Neural progenitor cell (in vitro differentiated cells): ENCODE results near the gene CTSF.

Experiments used
- EZH2 ChIP-seq: fragments of 200-600 bp; sonication (generic); IDR thresholded peaks from 2 replicates; pipeline ENCODE4 v1.6.1; 2017; ENCODE audit warnings: antibody characterized with exemption, mild to moderate bottlenecking, moderate library complexity
- TF ChIP-seq, protein P1 (sequence below): fragments of 200-600 bp; sonication (generic); IDR thresholded peaks from 2 replicates; pipeline ENCODE4 v1.5.1; 2017; ENCODE audit warnings: antibody characterized with exemption, mild to moderate bottlenecking

DNA sequence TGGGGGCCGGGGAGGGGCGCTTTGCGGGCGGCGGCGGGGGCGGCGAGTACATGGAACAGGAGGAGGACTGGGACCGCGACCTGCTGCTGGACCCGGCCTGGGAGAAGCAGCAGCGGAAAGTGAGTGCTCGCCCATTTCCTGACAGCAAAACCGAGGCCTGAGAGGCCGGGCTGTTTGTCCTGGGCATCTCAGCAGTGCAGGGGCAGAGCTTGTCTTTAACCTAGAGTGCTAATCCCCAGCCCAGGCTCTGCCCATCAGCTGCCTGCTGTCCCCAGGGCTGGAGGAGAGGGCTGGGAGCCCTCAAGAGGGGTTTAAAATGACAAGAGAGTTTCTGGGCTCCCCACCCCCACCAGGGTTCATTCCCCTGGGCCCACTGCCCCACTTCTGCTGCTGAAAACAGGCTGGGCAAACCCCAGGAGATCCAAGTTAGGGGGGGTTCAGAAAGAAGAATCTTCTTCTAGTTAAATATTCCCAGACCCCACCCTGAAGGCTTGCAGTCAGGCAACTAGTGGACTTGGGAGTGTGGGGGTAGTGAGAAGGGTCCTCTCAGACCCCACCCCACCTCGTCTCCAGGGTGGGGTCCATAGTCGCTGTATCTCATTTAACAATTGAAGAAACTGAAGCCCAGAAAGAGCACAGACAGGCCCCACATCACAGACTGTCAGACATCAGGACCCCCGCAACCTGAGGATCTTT is 21.3 kb downstream of the CTSF start:
- TF ChIP-seq, protein P1, sequence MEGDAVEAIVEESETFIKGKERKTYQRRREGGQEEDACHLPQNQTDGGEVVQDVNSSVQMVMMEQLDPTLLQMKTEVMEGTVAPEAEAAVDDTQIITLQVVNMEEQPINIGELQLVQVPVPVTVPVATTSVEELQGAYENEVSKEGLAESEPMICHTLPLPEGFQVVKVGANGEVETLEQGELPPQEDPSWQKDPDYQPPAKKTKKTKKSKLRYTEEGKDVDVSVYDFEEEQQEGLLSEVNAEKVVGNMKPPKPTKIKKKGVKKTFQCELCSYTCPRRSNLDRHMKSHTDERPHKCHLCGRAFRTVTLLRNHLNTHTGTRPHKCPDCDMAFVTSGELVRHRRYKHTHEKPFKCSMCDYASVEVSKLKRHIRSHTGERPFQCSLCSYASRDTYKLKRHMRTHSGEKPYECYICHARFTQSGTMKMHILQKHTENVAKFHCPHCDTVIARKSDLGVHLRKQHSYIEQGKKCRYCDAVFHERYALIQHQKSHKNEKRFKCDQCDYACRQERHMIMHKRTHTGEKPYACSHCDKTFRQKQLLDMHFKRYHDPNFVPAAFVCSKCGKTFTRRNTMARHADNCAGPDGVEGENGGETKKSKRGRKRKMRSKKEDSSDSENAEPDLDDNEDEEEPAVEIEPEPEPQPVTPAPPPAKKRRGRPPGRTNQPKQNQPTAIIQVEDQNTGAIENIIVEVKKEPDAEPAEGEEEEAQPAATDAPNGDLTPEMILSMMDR = no peak
- no peak for TF ChIP-seq EZH2
